Erythroblast (primary cell): ENCODE measurements around the gene ERP27.

ENCODE experiments used
- GATA1 ChIP-seq: IDR thresholded peaks from 2 replicates; pipeline ENCODE4 v1.6.1; 2011; ENCODE audit warnings: low read depth, mild to moderate bottlenecking, control low read depth, low read length, moderate library complexity
- POLR2A ChIP-seq: IDR thresholded peaks from 2 replicates; pipeline ENCODE4 v1.6.1; 2011; ENCODE audit warnings: mild to moderate bottlenecking, low read length

- no peak for TF ChIP-seq POLR2A
- no peak for TF ChIP-seq GATA1
Measured at GRCh38 chr12:14871247-14871646, 67.1 kb downstream of the ERP27 start.
